Renal pelvis (tissue), 4 donors: ENCODE measurements around the gene MYLK. TPM values are rescaled to one million over a fixed set of nuclear protein-coding genes. Genes with fewer than 3 reads are reported as not detected.
"Not testable (repeated sequence)": the region's sequence is repeated elsewhere in the genome, so short reads cannot be mapped to it uniquely, and the experiment has no call there.

Experiments used
- DNase-seq: peaks from one replicate; pipeline ENCODE4 v3.0.0-alpha.2; 2013
- polyA plus RNA-seq, 3 donors: library from polyadenylated mRNA; unstranded; fragments of 120-200 nt; gene quantifications; one replicate each; pipeline ENCODE4 v1.2.1, GENCODE V29; 2013; ENCODE audit not compliant: insufficient read length in 3 of 3

Gene MYLK
- polyA plus RNA-seq, 3 donors: 126 to 154 (median 144) TPM

DNA sequence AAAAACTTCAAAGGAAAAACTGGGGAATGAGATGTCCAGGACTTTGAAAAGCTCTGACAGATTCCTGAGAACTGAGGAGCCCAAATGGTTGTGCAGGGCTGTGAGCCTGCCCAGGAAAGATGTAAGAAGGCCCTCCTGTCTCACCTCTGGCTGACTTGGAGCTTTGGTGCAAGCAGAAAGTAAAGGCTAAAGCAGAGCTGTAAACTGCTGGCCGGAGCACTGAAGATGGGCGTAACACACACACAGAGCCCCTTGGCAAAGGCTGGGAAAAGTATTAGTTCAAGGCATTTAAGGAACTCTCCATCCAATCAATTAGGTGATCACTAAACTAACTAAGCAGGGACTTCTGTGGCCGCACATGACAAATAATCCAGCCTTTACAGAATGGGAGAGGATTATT, 155.1 kb downstream of the MYLK start:
- no peak for DNase-seq

- DNase-seq: no peak
Observed at GRCh38 chr3:123728014-123728413, 156.1 kb downstream of the MYLK start.

- DNase-seq: no peak
Observed at GRCh38 chr3:123725652-123726400, 158.3 kb downstream of the MYLK start.

DNA sequence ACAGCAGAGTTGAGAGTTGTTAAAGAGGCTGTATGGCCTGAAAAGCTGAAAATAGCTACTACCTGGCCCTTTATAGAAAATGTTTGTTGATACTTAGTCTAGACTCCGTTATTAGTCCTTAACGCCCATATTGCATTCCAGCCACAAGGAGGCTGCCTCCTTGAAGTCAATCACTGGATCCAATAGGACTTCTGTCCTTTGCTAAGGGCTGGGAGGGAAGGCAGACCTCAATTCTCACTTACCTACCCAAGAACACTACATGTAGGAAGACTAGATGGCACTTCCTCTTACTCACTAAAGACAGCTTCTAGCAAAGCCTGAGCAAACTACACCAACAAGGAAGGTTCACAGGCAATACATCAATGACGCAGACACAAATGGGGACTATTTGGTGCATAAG, 159.8 kb downstream of the MYLK start:
- no peak for DNase-seq

DNA sequence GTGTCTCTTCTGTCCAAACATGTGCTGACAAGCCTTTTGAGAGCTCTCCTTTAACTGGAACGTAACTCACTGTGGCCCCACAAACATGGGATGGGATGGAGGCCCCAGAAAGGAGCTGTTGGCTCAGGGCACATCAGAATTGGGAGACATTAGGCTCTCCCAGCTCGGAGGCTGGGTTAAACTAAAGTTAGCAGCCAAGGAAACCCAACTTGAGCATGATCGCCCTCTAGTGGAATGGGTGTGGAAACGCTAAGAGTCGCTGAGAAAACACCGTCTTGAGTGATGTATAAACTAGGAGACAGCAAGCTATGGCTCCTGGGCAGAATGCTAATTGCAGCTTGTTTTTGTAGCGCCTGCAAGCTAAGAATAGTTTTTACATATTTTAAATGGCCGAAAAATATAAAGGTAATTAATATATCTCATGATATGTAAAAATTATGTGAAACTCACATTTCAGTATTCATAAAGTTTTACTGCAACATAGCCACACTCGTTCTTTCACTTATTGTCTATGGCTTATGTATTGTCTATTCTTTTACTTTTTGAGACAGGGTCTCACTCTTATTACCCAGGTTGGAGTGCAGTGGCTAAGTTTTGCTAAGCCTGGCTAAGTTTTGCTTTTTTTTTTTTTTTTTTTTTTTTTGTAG, 160.5 kb downstream of the MYLK start:
- DNase-seq: peak; percentile 84

- DNase-seq: no peak
Observed at GRCh38 chr3:123723070-123723469, 161.1 kb downstream of the MYLK start.

DNA sequence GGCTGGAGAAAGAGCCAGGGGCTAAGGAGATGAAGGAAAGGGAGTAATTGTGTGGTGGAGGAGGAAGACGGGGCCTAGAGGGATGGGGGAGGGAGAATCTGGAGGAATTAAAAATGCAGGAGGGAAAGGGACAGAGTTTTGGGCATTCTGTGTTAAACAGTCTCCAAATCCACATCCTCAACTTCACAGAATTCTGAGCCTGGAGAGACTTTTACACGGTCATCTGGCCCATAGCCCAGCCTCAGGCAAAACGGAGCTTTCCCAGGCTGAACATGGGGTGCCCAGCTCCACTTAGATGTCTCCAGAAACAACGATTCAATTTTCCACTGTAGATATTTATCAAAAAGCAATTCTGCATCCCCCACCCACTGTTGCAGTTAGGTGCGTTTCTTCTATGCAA, 161.7 kb downstream of the MYLK start:
- DNase-seq: no peak

GRCh38 chr3:123722021-123722420, 162.1 kb downstream of the MYLK start:
- DNase-seq: no peak

- not testable (repeated sequence) for DNase-seq
Observed at GRCh38 chr3:123721095-123721689, 162.9 kb downstream of the MYLK start.

- no peak for DNase-seq
Observed at GRCh38 chr3:123720638-123721037, 163.5 kb downstream of the MYLK start.

DNA sequence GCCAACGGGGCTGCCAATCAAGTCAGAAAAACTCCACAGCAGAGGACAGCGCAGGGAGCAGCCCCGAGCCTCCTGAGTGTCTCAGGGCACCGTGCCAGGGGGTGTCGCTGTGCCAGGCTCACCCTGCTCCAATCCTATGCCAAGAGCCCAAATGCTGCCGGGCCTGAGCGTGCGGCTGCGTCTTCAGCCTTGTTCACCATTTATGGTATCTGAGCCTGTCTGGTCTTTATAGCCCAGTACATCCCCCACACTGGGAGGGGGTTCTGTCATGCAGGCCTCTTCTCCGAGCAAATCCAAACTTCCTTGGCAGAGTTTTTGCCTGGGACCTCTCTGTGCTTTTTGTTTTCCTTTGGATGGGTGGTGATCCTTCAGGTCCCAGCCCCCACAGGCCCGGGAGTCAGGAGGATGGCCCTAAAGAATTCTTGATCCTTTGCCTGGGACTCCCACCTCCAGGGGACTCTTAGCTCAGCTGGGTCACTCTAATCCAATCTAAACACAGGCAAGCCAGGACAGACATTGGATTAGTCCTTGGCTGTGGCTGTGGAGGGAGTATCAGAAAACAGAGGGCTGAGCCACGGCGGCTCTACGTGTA, 164.2 kb downstream of the MYLK start:
- no peak for DNase-seq

GRCh38 chr3:123719061-123719756, 164.9 kb downstream of the MYLK start:
- peak; percentile 77 for DNase-seq

DNA sequence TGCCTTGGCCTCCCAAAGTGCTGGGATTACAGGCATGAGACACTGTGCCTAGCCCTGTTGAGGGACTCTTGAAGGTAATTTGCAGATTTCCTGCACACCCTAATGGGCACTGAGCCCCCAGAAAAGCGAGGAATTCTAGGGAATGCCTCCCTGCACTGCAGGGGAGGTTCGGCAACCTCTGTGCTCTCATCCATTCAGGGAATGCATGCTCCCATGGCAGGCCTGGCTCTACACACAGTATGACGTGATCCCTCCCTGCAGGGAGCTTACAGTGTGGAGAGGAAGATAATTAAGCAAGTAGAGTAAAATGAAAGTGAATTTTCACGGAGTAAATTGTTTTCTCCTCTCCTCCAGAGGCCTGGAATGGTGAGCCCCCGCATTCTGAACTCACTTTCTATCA, 166.0 kb downstream of the MYLK start:
- no peak for DNase-seq

DNA sequence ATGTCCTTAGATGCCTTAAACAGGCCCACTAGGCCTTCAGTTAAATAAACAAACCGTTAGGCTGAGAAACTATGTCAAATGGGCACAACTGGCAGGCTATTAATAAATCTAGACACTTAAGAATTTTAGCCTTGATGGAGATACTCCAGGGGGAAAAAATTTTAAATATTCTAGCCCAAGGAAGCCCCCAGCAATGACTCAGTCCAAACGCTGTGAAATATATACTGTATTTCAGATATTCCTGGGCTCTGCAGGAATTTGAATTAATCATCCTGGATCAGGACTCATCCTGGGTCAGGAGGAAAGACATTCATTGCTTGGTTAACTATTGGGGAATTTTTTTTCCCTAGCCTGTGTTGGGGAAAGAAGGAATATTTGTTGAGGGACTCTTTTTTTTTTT, 166.7 kb downstream of the MYLK start:
- not testable (repeated sequence) for DNase-seq

DNA sequence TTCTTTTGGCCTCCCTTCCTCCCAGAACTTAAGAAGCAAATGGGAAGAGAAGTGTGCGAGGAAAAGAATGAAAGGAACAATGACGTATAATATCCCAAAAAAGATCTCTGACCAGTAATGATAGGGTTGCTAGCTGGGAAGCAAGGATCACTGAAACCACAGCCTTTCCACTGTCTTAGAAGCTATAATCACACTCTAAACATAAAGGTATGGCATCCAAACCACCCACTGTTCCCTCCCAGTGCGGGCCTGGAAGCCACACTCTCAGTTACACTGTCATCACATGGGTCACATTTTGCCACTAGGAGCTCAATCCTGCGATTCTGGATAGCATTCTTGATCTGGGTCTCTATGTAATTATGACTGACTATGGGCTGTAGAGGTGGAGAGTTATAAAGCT, 167.7 kb downstream of the MYLK start:
- no peak for DNase-seq

DNA sequence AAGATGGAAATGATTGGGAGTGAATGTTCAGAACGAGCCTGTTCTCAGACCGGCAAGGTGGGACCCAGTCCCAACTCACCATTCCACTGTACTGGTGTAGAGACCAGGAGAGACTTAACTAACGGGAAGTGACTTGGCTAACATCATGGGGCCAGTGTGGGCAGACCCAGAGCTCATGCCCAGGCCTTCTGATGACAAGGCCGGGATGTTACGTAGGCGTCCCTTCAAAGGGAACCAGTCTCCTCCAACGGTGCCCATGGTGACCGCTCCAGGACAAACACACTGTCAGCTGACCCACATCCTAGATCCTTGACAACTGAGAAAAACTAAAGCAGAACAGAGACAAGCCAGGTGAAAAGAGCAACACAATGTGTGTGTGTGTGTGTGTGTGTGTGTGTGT, 170.9 kb downstream of the MYLK start:
- no peak for DNase-seq

- DNase-seq: no peak
Observed at GRCh38 chr3:123712077-123712860, 171.9 kb downstream of the MYLK start.

GRCh38 chr3:123711356-123711755, 172.8 kb downstream of the MYLK start:
- no peak for DNase-seq

DNA sequence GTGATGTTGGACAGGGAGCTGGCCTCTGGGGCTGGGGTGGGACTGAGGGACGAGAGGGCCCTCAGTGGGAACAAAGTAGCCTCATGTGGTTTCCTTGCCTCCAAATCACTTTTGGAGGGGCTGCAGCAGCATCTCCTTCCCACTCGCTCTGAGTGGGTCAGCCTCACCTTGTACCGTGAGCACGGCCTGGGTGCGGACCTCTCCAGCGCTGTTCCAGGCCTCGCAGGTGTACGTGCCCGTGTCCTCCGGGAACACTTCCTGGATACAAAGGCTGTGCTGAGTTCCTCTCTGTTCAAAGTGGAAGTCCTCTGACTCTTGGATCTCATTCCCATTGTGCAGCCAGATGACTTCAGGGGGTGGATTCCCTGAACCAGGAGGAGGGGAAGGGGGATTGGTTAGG, 175.6 kb downstream of the MYLK start:
- no peak for DNase-seq

DNA sequence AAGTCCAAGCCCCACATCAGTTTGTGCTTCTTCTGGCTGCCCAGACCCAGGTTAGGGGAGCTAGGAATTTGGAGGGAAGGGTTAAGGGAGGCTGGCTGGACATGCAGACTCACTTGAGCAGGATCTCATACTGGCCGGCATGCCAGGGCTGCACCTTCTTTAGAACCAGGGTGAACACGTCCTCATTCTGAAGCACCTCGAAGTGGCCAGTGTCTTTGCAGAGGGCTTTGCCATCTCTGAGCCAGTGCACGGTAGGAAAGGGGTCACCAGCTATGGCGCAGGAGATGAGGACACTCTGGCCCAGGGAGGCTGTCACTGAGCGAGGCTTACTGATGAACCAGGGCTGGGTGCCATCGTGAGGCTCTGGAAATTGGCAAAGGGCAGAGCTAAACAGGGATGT, 176.5 kb downstream of the MYLK start:
- not testable (repeated sequence) for DNase-seq

DNA sequence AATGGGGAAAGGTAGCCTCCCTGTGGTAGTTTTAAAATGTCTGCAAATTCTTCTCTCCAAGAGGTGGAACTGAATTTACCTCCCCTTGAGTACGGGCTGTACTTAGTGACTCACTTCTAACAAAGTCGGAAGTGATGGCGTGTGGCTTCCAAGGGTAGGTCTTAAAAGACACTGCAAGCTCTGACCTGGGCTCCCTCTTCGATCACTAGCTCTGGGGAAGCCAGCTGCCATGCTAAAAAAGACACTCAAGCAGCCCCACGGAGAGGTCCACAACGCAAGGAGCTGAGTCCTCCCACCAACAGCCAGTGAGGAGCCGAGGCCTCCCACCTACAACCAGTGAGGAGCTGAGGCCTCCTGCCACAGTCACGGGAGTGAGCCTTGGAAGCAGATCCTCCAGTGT, 177.3 kb downstream of the MYLK start:
- no peak for DNase-seq
